HG03045 (cell line): ENCODE data around the gene EFHD2.
"Not testable (repeated sequence)": the region's sequence is repeated elsewhere in the genome, so short reads cannot be mapped to it uniquely, and the experiment has no call there.

ENCODE experiments used
- ATAC-seq: cut with Tn5 transposase; IDR thresholded peaks from one replicate; pipeline ENCODE4 v1.9.1; 2021; ENCODE audit warnings: mild to moderate bottlenecking, moderate library complexity; ENCODE audit not compliant: unreplicated experiment

Gene EFHD2

DNA sequence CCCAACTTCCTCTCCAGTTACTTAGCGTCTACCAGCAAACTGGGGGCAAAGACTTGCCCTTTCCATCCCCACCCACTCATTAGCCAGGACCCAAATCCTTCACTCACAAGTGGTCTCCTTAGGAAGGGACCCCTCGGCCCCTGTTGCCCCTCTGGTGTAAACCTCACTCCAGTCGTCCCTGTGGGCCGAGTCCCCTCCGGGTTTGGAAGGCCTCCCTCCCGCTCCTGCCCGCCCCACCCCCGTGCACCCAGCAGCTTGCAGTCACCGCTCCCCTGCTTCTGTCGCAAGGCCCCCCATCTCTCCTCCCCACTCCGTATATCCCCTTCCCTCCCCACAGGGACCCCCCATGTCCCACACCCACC, 1.2 kb downstream of the EFHD2 start:
- ATAC-seq = no peak

DNA sequence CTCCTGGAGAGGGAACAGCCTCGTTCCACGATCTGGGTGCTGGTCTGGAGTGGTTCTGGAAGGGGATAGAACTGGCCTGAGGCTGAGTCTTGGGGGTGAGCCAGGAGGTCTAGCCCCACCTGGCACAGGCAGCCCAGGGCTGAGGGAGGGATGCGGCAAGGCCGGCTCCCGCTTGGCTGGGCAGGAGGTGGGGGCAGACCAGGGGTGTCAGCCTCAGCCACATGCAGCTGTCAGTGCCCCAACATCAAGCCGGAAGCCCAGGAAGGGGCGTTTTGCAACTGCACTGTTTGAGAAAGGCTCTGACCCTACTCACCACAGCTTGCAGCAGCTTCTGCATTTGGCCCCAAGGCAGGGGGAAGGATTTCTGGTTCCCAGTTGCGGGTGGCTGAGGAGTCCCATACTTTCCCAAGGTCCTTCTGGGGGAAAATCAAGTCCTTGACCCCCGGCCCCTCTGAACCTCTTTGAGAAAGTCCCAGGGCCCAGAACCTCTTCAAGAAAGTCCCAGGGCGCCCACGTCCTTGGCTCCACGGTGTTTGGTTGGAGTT, 2.0 kb downstream of the EFHD2 start:
- ATAC-seq = peak; percentile 37

DNA sequence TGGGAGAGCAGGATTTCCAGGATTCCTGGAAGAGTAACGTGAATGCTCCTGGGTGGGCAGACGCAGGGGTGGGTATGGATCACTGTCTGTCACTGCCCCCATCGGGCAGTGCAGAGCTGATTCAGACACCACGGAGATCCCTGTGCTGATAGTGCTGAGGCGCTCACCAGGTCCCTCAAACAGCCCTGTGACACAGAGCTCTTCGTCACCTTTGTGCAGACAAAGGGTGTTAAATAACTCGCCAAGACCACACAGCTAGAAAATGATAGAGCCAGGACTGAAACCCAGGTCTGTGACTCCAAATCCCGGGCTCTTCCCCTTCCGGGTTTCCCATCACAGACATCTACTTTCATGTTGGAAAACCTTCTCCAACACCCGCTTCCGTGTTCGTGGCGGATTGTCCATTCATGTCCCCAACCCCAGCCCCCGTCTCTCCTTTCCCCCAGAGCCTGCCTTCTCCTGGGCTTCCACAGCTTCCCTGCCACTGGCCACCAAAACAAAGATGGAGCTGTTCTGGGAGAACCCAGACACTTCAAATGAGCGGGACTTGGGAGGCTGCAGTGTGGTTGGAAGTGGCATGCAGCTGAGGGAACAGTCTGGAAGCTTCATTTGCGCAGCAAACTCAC, 2.6 kb downstream of the EFHD2 start:
- ATAC-seq = no peak

DNA sequence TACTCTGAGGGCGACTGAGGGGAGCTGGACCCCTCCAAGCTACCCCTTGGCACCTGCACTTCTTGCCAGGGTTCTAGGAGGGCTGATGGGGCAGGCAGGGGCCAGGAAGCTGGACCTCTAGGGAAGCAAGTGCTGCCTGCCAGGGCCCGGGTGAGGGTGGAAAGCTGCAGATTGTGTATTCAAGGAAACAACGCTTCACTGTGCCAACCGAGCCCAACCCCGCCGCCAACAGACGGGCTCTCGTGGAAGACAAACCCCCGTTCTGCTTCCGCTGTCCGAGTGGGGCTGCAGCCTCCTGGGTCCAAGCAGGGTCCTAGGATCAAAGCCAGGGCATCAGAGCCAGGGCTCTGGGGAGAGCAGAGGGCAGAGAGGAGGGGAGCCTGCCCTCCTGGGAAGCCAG, 3.2 kb downstream of the EFHD2 start:
- no peak for ATAC-seq

DNA sequence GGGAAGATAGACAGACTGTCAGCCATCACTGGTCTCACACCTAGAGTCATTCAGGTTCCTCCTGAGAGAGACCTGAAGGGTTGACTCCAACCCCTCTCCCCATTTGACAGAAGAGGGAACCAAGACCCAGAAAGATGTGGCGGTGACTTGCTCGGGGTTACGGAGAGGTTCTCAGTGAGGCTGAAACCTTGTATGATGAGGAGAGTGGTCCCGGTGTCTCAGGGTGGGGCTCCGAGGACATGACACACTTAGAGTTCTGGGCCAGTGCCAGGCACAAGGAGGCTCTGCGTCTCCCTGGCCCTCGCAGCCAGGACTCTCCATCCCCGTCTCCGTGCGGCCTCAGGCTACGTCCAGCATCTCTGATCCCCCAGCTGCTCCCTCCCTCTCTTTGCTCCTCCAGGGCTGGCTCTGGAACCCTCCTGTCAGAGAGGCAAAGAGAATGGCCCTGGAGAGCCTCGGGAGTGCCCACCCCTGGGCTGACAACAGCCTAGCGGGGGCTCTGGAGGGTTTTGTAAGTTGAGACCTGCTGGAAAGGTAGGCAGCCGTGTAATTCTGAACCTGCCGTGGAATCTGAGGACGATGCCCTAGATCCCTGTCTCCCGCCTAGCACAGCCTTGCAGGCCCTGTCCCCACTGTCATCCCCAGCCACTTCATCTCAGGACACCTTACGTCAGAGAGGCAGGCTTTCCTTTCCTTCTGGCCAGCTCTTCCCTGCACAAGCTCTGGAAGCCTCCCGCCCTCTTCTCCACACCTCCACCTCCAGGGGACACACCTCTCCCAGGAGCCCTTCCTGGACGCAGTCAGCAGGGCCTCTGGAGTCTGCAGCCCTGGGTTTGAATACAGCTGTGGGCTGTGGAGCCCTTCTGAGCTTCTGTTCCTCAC, 4.1 kb downstream of the EFHD2 start:
- no peak for ATAC-seq

DNA sequence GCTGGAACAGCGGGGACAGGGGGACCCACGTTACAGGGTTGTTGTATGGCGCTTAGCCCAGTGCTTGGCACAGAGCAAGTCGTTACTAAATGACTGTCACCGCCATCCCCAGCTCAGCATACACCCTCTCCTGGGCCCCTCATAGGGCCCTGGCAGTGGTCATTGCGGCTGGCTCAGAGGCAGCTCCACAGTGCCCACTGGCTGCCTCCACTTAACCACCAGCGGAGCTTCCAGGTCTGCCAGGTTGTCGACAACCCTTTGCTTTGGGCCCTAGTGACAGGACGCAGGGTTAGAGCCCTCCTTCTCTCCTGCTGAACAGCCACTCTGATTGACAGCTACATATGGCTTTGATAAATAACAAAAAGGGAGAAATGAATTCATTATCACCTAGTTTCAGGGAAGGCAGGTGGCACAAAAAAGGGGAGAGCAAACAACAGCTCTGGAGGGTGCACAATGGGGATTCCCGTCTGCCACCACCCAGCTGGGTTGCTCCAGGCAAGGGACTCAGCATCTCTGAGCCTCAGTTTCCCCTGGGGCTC, 4.8 kb downstream of the EFHD2 start:
- ATAC-seq = no peak

DNA sequence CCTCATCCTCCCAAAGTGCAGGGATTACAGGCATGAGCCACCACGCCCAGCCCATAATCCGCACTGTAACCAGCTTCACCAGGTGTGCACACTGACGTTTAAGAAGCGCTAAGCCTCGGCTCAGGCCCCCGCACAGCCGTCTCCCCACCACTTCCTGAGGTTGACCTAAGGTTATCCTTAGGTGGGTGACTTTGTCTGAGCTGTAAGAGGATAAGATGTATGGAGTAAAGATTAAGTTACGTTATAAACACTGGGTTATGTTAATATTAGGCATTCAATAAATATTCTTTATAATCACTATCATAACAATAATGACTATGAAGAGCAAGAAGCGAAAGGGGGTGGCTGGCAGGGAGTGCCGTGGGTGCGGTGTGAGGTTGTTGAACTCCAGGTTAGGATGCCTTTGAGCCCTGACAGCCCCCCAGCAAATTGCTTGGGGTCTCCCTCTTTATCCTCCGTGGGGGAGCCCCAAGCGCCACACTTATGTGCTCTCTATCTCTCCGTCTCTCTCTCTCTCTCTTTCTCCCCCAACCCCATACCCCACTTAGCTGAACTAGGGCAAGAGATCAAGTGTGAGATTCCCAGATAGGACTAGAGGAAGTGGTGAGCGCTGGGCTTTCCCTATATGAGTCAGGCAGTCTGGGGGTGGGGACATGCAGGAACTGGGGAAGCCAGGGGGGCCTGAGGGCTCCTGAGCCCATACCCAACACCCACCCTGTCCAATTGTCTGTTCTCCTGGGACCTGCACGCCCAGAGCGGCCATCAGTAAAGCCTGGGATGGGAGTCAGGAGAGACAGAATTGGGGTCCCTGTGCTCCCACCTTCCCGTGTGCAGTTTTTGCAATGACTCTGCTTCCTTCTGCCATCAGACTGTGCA, 7.6 kb downstream of the EFHD2 start:
- peak; percentile 41 for ATAC-seq

DNA sequence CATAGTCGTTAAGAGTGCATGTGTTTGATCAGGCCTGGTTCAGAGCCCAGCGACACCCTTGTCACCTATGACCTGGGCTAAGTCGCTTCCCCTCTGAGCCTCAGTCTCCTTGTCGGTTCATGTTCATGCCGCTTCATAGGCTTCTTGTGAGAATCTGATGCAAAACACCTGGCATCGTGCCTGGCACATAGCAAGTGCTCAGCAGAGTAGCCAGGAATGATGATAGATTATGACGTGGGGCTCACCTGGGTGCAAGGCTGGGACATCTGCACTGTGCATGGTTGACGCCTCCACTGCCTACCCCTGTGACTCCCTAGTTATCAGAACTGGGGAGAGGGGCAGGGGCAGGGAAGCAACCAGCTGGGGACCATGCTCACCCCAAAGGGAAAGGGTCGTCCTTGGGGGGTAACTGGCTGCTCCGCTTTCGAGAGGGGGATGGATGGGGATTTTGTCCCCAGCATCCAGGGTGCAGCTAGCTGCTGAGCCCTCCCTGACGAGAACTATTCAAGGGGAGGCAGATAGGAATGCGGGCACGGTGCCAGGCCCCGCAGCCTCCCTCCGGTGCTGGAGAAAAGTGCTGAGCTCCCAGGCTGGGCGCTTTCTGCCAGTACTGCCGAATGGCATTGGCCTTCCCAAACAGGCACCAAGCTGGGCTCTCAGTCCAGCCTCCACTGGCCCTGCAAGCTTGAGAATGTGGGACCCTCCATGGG, 9.3 kb downstream of the EFHD2 start:
- no peak for ATAC-seq

DNA sequence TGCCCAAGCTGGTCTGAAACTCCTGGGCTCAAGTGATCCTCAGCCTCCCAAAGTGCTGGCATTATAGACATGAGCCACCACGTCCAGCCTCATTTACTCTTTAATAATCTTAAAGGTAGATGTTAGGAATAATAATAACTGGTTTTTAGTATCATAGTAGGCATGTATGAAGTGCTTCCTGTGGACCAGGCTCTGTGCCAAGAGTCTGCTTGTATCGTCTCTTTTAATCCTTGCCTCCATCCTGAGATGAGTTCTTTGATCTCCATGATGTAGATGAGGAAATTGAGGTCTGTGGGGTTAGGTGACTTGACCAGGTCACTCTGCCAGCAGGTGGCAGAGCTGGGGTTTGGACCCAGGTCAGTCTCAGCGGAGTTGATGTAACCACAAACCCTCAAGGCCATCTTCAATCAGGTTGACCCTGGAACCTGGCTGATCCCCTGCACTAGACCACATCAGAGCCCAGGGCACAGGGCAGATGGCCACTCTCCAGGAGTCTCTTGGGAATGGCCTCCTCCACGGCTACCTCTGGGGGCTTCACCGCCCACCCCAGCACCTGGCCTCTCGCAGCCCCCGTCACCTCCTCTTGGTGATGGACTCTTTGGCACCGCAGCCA, 11.3 kb downstream of the EFHD2 start:
- no peak for ATAC-seq

DNA sequence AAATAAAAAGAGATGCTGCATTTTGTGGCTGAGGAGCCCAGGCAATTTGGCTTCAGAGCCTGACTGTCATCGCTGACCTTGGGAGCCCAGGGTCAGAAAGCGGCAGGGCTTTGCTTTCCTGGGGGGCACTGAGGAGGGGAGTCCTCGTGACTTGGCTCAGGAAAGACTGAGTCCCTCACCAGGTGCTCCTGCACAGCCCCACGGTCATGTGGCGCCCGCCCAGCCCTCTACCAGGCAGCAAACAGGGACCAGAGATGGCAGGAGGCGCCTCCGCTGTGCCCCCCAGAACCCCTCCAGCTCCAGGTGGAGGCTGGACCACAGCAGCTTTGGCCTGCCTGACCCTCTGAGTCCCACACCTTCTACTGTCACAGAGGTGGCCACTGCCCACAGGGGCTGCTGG, 13.2 kb downstream of the EFHD2 start:
- ATAC-seq = no peak

DNA sequence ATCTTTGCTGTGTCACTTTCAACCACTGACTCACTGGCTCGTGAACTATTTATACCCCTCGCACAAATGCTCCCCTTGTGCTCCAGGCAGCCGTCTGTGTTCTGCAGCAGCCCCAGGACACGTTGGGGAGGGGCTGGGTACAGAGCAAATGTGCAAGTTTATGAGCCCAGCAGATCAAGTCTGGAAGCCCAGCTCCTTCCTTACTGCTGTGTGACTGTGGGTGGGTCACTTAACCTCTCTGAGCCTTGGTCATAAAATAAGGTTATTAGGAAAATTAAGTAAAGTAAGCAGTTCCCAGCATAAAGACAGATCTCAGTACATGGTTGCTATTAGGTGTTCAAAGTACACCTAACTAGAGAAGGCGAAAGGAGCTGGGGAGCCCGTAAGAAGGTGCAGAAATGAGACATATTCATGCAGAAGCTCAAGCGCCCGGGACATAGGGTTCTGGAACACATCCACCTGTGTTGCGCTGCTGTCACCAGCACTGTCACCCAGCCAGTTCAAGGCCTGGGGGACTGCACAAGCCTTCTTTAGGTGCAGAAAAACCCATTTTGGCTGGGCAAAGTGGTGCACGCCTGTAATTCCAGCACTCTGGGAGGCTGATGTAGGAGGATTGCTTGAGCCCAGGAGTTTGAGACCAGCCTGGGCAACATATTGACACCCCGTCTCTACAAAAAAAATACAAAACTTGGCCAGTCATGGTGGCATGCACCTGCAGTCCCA, 13.8 kb downstream of the EFHD2 start:
- no peak for ATAC-seq

DNA sequence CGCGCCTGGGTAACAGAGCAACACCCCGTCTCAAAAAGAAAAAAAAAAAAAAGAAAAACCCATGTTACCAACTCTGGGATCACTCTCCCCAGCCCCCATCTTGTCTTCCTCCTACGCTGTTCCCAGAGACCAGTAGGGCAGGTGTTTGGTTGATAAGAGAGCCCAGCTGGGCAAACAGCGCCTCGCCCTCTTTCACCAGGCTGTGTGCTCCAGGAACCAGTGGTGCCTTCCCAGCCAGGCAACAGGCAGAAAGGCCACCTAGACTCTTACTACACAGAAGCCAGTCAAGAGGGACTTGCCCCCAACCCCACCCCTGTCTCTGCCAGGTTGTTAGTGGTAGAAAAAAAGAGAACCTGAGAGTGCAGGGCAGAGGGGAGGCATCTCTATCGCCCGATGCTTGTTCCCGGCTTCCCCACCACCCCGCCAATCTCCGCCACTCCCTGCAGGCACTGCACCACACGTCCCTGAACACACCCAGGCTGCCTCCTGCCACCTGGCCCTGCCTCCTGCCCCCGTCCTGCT, 14.5 kb downstream of the EFHD2 start:
- no peak for ATAC-seq

DNA sequence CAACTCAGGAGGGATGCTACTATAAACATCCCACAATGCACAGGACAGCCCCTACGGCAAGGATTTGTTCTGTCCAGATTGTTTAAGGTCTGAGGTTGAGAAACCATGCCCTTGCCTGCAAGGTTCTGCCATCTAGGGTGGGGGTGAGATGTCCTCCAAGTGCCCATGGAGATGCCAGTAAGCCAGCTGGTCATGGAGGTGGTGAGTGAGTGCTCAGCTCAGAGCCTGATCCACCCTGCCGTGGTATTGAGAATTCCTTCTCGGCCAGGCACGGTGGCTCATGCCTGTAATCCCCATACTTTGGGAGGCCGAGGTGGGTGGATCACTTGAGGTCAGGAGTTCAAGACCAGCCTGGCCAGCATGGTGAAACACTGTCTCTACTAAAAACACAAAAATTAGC, 15.3 kb downstream of the EFHD2 start:
- no peak for ATAC-seq

DNA sequence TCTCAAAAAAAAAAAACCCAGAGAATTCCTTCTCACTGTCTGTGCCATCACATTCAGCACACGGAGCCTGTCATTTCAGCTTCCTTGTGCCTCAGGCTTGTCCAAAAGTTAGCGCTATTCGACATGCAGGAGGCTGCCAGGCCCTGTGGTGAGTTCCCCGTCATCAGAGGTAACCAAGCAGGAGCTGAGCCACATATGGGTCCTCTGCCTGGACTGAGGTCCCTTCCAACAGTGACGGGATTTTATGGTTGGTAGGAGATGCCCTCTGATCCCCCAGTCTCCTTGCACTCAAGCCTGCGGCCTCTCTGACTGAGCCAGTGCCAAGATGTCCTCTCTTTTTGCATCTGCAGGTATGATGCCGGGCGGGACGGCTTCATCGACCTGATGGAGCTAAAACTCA, 15.8 kb downstream of the EFHD2 start:
- no peak for ATAC-seq

DNA sequence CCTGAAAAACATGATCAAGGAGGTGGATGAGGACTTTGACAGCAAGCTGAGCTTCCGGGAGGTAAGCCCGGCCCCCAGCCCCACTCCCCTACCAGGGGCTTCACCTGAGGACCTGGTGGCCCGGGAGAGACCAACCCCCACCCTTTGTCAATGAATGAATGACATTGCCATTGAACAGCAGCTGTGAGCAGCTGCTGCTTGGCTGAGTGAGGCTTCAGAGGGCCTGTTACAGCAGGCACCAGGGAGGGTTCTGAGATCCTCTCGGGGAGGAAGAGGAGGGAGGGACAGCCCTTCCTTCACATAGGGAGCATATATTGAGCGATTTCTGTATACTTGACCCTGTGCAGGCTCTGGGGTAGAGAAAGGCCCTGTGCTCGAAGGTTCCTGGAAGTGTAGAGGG, 16.3 kb downstream of the EFHD2 start:
- ATAC-seq = no peak

DNA sequence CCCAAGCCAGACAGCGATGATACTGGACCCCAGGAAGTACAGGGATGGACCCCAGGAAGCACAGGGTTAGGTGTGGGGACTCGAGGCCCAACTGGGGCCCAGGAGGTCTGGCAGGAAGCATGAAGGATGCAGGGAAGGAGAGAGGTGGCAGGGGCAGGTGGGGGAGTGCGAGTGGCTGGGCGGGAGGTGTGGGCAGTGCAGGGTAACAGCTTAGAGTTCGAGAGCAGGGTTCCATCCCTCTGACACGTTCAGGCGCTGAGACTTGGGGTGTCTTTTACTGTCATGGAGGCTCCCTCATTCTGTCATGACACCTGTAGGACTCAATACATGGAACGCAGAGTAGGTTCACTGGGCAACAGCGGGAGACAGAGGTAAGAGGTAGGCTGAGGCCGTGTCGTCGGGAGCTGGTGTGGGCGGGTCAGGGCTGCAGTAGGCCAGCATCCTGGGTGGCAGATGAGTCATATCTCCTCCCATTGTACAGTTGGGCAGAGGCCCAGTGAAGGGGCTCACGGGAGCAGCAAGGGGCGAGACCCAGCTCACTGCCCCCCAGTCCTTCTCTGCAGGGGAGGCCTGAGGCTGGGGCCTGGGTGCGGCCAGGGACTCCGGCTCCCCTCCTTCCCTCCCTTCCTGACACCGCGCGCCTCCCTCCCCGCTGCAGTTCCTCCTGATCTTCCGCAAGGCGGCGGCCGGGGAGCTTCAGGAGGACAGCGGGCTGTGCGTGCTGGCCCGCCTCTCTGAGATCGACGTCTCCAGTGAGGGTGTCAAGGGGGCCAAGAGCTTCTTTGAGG, 17.0 kb downstream of the EFHD2 start:
- no peak for ATAC-seq

DNA sequence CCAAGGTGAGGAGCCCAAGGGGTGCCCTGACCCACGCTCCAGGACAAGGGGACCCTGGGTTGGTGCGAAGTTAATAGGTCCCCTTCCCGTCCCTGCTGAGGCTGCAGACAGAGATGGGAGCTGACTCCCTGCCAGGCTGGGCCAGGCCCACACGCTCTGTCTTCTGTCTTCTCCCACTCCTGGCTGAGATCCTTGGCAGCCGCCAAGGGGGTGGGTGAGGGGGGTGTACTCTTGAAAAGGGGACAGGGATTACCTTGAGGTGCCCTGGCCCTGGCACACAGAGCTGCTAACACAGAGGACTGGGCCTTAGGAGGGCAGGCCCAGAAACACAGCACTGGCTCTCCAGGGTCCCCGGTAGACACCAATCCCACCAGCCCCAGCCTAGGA, 17.6 kb downstream of the EFHD2 start:
- ATAC-seq = no peak

DNA sequence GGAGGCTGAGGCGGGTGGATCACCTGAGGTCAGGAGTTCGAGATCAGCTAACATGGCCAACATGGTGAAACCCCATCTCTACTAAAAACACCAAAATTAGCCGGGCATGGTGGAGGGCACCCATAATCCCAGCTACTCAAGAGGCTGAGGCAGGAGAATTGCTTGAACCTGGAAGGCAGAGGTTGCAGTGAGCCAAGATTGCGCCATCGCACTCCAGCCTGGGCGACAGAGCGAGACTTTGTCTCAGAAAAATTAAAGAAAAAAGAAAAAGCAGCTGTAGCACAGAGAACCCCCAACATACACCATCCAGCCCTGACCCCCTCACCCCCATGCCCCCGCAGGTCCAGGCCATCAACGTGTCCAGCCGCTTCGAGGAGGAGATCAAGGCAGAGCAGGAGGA, 18.6 kb downstream of the EFHD2 start:
- ATAC-seq = not testable (repeated sequence)
